ENCODE results near the gene ZBTB32.

DNA sequence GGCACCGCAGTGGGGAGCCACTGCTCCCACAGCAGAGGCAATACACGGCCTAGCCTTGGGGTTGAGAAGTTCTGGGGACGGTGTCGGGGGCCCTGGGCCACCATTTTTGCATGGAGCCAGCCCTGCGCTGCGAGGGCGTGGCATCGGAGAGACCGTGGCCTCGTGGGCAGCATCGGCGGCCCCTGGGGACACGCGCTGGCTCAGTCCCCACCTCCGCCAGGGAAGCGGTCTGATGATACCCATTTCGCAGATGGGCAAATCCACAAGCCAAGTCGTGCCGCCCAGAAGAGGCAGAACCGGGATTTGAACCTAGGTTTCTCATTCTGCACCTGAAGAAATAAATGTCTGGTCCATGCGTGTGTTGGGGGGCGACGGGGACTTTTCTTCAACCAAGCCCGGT is 39.2 kb upstream of the ZBTB32 start:
- no peak for TF ChIP-seq TCF7L2 (IDR thresholded peaks at IDR 0.05; ENCODE audit: low read depth, low read length)
- TF ChIP-seq, protein P1, sequence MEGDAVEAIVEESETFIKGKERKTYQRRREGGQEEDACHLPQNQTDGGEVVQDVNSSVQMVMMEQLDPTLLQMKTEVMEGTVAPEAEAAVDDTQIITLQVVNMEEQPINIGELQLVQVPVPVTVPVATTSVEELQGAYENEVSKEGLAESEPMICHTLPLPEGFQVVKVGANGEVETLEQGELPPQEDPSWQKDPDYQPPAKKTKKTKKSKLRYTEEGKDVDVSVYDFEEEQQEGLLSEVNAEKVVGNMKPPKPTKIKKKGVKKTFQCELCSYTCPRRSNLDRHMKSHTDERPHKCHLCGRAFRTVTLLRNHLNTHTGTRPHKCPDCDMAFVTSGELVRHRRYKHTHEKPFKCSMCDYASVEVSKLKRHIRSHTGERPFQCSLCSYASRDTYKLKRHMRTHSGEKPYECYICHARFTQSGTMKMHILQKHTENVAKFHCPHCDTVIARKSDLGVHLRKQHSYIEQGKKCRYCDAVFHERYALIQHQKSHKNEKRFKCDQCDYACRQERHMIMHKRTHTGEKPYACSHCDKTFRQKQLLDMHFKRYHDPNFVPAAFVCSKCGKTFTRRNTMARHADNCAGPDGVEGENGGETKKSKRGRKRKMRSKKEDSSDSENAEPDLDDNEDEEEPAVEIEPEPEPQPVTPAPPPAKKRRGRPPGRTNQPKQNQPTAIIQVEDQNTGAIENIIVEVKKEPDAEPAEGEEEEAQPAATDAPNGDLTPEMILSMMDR (IDR thresholded peaks at IDR 0.05) = no peak
